ENCODE results near the gene MYL7. TPM values are rescaled to one million over a fixed set of nuclear protein-coding genes. Genes with fewer than 3 reads are reported as not detected.

The MYL7 gene, protein sequence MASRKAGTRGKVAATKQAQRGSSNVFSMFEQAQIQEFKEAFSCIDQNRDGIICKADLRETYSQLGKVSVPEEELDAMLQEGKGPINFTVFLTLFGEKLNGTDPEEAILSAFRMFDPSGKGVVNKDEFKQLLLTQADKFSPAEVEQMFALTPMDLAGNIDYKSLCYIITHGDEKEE
- total RNA-seq (not detected), total RNA-seq (0 to 0.35 (median 0) reads per million in 29 experiments)
- 0.37 TPM for total RNA-seq (2013)

DNA sequence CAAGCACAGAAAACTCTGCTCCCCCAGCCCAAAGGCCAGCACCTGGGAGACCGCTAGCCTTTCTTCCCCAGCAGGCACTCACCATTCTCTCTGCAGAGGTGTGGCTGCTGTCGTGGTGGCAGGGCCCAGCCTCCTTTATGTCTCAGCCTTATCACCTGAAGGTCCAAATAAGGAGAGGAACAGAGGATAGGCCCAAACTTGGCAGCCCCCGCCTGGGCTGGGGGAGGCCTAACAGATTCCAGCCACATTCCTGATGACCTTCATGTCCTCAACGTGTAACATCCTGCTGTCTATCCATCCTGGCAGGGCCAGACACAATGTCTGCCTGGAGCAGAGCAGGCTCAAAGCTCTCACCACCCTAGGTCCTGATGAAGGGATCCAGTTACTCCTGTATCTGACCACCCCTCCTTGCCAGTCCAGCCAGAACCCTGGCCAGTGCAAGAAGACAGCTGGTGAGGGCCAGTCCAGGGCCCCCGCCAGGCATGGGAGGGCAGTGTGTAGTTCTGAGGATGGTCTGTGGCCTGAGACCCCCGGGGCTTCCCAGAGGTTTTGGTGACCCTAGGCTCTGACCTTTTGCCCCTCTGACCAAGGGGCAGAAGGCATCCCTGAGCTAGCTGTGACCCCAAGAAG is at the start of gene MYL7:
Gene MYL7, minus strand, starts transcription at position 112 of the 630 bp plus-strand sequence. Its CDS starts 27 bp downstream, at position 85.
- no peak within 1 kb of the TSS for H3K4me3 ChIP-seq (ENCODE audit: control insufficient read depth in 1 of 2, extremely low read depth in 1 of 2, low read length in 1 of 2)
- no peaks in the 10 kb centered on the region for H3K36me3 Mint-ChIP-seq
- DNase-seq (no peak), ATAC-seq (replicated peaks in 1 of 4) (no peak)
- no peaks in the 10 kb centered on the region for H3K9me3 Mint-ChIP-seq
- peaks cover 0 to 7% of the 10 kb centered on the region in 2 donors for H3K27me3 Mint-ChIP-seq
- no peak within 1 kb of the TSS for H3K27ac ChIP-seq (ENCODE audit: low read length)
- H3K9me3 ChIP-seq = no peaks in the 10 kb centered on the region
- peaks cover 4 to 14% of the 10 kb centered on the region in 2 experiments for H3K4me1 ChIP-seq (ENCODE audit: control insufficient read depth in 1 of 2, extremely low read depth in 1 of 2, insufficient read depth in 2 of 2, low read length in 2 of 2)
- no peak within 1 kb of the TSS for H3K4me3 Mint-ChIP-seq
- H3K36me3 ChIP-seq (ENCODE audit: control insufficient read depth in 2 of 2, extremely low read depth in 1 of 2, insufficient read depth in 1 of 2, low read length in 1 of 2) = no peaks in the 10 kb centered on the region
- peaks cover 0 to 44% of the 10 kb centered on the region in 2 experiments for H3K27me3 ChIP-seq (replicated peaks in 1 of 2; ENCODE audit: control insufficient read depth in 2 of 2, extremely low read depth in 1 of 2, insufficient read depth in 2 of 2, low read length in 1 of 2)
- 78% methylated on average over 4 of the region's 6 CpGs for WGBS (ENCODE audit: insufficient coverage)
- POLR2A ChIA-PET = no interaction called here
- H3K27ac Mint-ChIP-seq = no peak within 1 kb of the TSS
- CTCF ChIA-PET = no interaction called here
- peaks cover 6 to 9% (median 7%) of the 10 kb centered on the region in 3 donors for H3K4me1 Mint-ChIP-seq

DNA sequence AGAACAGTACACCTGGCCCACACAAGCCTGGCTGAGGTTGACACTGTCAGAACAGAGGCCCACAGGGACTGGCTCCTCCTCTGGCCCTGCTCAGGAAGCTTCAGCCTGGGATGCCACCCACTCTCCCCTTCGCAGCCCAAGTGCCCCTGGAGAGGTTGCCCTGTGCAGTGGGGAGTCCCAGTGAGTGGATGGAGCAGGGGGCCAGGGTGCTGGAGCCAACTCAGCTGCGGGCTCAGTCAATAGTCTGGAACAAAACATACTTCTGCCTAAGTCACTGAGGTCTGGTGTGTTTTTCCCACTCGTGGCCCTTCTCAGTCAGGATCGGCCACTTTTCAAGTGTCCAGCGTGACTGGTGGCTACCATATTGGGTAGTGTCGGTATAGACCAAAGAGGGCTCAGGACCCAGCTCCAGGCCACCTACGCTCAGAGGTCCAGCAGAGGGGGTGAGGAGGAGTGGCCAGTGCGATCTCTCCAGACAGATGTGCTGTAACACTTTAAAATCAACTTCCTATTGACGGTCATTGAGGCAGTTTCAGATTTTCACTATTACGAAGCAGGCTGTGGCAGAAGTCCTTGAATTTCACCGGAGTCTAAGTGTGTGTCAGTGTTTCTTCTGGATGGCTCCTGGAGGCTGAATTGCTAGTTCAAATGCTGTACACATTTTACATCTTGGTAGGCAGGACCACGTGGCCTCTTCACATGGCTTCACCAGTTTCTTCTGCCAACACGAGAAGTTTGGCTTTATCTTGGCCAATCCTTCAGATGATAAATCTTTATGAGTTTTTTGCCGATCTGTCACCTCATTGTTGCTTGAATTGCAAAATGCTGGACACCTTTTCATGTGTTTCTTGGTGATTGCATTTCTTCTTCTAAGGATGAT is 49.1 kb upstream of the MYL7 start:
- no peak overlapping the region for H3K27ac ChIP-seq (ENCODE audit: low read length)
- no peaks in the 10 kb centered on the region for H3K9me3 ChIP-seq
- Mint-ChIP-seq H3K27me3 (peaks cover 0 to 12% of the 10 kb centered on the region in 2 donors), H3K36me3 (no peaks in the 10 kb centered on the region), H3K27ac (no peak overlapping the region), H3K9me3 (no peaks in the 10 kb centered on the region), H3K4me3 (no peak overlapping the region), H3K4me1 (no peaks in the 10 kb centered on the region)
- ChIA-PET POLR2A (no interaction called here), CTCF (no interaction called here)
- H3K36me3 ChIP-seq (ENCODE audit: control insufficient read depth in 2 of 2, extremely low read depth in 1 of 2, insufficient read depth in 1 of 2, low read length in 1 of 2) = no peaks in the 10 kb centered on the region
- H3K4me1 ChIP-seq (ENCODE audit: control insufficient read depth in 1 of 2, extremely low read depth in 1 of 2, insufficient read depth in 2 of 2, low read length in 2 of 2) = no peaks in the 10 kb centered on the region
- 84% methylated on average over 8 of the region's 14 CpGs for WGBS (ENCODE audit: insufficient coverage)
- no peak for DNase-seq
- H3K4me3 ChIP-seq (ENCODE audit: control insufficient read depth in 1 of 2, extremely low read depth in 1 of 2, low read length in 1 of 2) = no peak overlapping the region
- peaks cover 0 to 41% of the 10 kb centered on the region in 2 experiments for H3K27me3 ChIP-seq (replicated peaks in 1 of 2; ENCODE audit: control insufficient read depth in 2 of 2, extremely low read depth in 1 of 2, insufficient read depth in 2 of 2, low read length in 1 of 2)
- ATAC-seq (replicated peaks in 1 of 4) = no peak

DNA sequence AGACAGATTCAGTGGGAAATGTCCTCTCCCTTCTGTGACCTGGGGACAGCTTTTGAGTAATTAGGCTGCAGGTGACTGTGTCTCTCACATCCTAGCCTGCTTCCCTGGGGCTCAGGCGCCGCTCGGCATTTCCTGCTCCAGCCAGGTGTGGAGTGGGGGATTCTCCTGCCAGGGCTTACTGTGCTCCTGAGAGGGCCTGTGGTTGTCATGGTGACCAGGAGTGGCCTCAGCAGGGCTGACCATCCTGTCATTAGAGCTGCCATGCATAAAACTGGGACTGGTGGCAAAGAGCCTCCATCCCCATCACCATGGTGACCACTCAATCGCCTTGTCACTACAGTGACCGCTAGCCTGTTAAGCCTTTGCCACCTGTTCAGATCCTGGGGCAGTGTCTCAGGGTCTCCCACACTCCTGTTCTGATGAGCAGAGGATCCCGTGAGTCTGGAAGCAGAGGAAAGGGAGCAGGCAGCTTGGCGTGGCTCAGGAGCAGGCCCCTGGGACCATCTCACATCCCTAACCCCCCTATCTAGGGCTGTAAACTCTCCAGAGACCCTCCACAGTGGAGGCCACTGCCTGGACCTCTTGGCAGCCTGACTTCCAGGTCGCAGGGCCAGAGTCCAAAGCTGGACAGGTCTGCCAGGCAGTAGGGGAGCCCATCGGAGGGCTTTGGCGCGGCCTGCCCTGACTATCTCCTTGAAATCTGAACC is 48.3 kb upstream of the MYL7 start, which contains the start of gene GCK:
Gene GCK, minus strand, starts transcription at position 154 of the 707 bp plus-strand sequence. CDS start 486 bp downstream, outside the sequence.
- H3K27ac ChIP-seq (ENCODE audit: low read length) = no peak within 1 kb of the TSS
- H3K9me3 Mint-ChIP-seq = no peaks in the 10 kb centered on the region
- ChIA-PET CTCF (no interaction called here), POLR2A (no interaction called here)
- 78% methylated on average over 7 of the region's 11 CpGs for WGBS (ENCODE audit: insufficient coverage)
- DNase-seq (no peak), ATAC-seq (replicated peaks in 1 of 4) (no peak)
- H3K36me3 ChIP-seq (ENCODE audit: control insufficient read depth in 2 of 2, extremely low read depth in 1 of 2, insufficient read depth in 1 of 2, low read length in 1 of 2) = no peaks in the 10 kb centered on the region
- no peak within 1 kb of the TSS for H3K27ac Mint-ChIP-seq
- no peak within 1 kb of the TSS for H3K4me3 Mint-ChIP-seq
- H3K4me3 ChIP-seq (ENCODE audit: control insufficient read depth in 1 of 2, extremely low read depth in 1 of 2, low read length in 1 of 2) = no peak within 1 kb of the TSS
- peaks cover 0 to 12% of the 10 kb centered on the region in 2 donors for H3K27me3 Mint-ChIP-seq
- no peaks in the 10 kb centered on the region for H3K4me1 ChIP-seq (ENCODE audit: control insufficient read depth in 1 of 2, extremely low read depth in 1 of 2, insufficient read depth in 2 of 2, low read length in 2 of 2)
- H3K27me3 ChIP-seq (replicated peaks in 1 of 2; ENCODE audit: control insufficient read depth in 2 of 2, extremely low read depth in 1 of 2, insufficient read depth in 2 of 2, low read length in 1 of 2) = peaks cover 0 to 34% of the 10 kb centered on the region in 2 experiments
- no peaks in the 10 kb centered on the region for H3K4me1 Mint-ChIP-seq
- no peaks in the 10 kb centered on the region for H3K36me3 Mint-ChIP-seq
- H3K9me3 ChIP-seq = no peaks in the 10 kb centered on the region

DNA sequence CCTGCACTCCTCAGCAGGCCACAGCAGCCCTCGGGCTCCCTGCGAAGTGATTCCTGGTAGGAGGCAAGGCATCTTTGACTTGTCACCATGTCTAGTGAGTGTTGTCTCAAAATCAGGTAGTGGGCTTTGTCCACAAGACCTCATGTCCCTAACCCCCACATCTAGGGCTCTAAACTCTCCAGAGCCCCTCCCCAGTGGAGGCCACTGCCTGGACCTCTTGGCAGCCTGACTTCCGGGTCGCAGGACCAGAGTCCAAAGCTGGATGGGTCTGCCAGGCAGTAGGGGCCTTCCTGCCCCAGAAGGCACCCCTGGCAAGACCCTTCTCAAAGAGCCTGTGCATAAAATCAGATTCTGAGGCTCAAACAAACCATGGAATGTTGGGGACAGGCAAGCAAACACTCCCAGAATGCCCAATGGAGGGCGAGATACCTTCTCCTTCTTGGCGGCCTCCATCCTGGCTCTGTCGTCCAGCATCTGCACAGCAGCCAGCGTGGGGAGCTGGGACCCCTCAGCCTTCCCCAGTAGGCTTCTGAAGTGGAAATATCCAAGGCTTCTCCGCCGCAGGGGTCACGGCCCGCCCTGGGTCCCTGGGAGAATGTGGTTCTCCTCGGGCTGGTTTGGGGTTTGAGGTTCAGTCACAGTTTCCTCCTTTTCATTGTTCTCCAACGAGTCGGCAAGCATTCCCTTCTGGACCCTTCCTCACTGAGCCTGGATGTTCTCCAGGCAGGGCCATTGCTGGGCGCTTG is 47.5 kb upstream of the MYL7 start:
- peaks cover 0 to 6% of the 10 kb centered on the region in 2 donors for H3K27me3 Mint-ChIP-seq
- ATAC-seq (replicated peaks in 1 of 4) (no peak), DNase-seq (no peak)
- 66% methylated on average over 8 of the region's 16 CpGs for WGBS (ENCODE audit: insufficient coverage)
- H3K4me3 ChIP-seq (ENCODE audit: control insufficient read depth in 1 of 2, extremely low read depth in 1 of 2, low read length in 1 of 2) = no peak overlapping the region
- H3K9me3 Mint-ChIP-seq = no peaks in the 10 kb centered on the region
- no peaks in the 10 kb centered on the region for H3K4me1 Mint-ChIP-seq
- H3K36me3 ChIP-seq (ENCODE audit: control insufficient read depth in 2 of 2, extremely low read depth in 1 of 2, insufficient read depth in 1 of 2, low read length in 1 of 2) = no peaks in the 10 kb centered on the region
- POLR2A ChIA-PET = no interaction called here
- H3K27ac ChIP-seq (ENCODE audit: low read length) = no peak overlapping the region
- CTCF ChIA-PET = no interaction called here
- no peak overlapping the region for H3K4me3 Mint-ChIP-seq
- no peaks in the 10 kb centered on the region for H3K9me3 ChIP-seq
- peaks cover 0 to 35% of the 10 kb centered on the region in 2 experiments for H3K27me3 ChIP-seq (replicated peaks in 1 of 2; ENCODE audit: control insufficient read depth in 2 of 2, extremely low read depth in 1 of 2, insufficient read depth in 2 of 2, low read length in 1 of 2)
- H3K36me3 Mint-ChIP-seq = no peaks in the 10 kb centered on the region
- no peak overlapping the region for H3K27ac Mint-ChIP-seq
- no peaks in the 10 kb centered on the region for H3K4me1 ChIP-seq (ENCODE audit: control insufficient read depth in 1 of 2, extremely low read depth in 1 of 2, insufficient read depth in 2 of 2, low read length in 2 of 2)

DNA sequence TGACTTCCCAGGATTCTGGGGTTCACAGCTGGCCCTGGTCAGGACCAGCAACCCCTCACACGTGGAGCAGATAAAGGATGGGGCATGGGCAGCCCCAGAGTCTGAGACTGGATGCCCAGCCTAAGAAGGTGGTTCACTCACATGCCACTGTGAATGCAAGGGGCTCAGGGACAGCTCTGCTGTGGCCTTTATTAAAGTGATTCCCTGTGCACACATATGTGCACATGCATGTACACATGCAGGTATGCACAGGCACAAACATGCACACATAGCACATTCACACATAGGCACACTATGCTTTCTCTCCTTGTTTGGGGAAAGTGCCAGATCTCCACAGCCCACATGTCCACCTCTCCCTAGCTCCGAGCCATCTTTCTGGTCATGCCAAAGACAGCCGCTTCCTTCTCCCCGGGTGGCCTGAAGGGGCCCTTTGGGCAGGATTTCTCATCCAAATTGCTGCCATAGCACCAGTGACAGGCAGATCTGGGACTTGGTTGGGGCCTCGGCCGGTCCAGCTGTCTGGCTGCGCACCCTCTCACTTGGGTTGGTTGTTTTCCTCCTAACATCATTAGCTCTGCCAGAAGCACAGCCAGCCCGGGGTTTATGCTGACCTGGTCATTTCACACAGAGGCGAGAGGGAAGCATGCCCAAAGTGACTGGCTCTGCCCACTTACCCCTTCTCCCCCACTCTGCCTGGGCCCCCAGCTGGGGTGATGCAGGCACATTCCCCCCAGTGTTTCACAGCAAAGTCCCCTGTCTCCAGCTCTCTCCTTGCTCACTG is 46.7 kb upstream of the MYL7 start:
- no peaks in the 10 kb centered on the region for H3K4me1 Mint-ChIP-seq
- H3K27me3 Mint-ChIP-seq = peaks cover 0 to 5% of the 10 kb centered on the region in 2 donors
- no peak overlapping the region for H3K4me3 ChIP-seq (ENCODE audit: control insufficient read depth in 1 of 2, extremely low read depth in 1 of 2, low read length in 1 of 2)
- H3K36me3 Mint-ChIP-seq = no peaks in the 10 kb centered on the region
- peaks cover 0 to 33% of the 10 kb centered on the region in 2 experiments for H3K27me3 ChIP-seq (replicated peaks in 1 of 2; ENCODE audit: control insufficient read depth in 2 of 2, extremely low read depth in 1 of 2, insufficient read depth in 2 of 2, low read length in 1 of 2)
- peaks cover 0 to 4% (median 0%) of the 10 kb centered on the region in 3 donors for H3K9me3 Mint-ChIP-seq
- H3K4me3 Mint-ChIP-seq = no peak overlapping the region
- no peaks in the 10 kb centered on the region for H3K4me1 ChIP-seq (ENCODE audit: control insufficient read depth in 1 of 2, extremely low read depth in 1 of 2, insufficient read depth in 2 of 2, low read length in 2 of 2)
- no peak for DNase-seq
- no peak overlapping the region for H3K27ac Mint-ChIP-seq
- 82% methylated on average over 9 of the region's 9 CpGs for WGBS (ENCODE audit: insufficient coverage)
- ChIA-PET CTCF (no interaction called here), POLR2A (no interaction called here)
- H3K36me3 ChIP-seq (ENCODE audit: control insufficient read depth in 2 of 2, extremely low read depth in 1 of 2, insufficient read depth in 1 of 2, low read length in 1 of 2) = no peaks in the 10 kb centered on the region
- H3K9me3 ChIP-seq = no peaks in the 10 kb centered on the region
- no peak for ATAC-seq (replicated peaks in 1 of 4)
- H3K27ac ChIP-seq (ENCODE audit: low read length) = no peak overlapping the region

Data from T-cell (primary cell).